K562 treated with DMSO at 1 percent for 24 hours (cell line): ENCODE results near the gene RBMY1A1. TPM values are rescaled to one million over a fixed set of nuclear protein-coding genes. Genes with fewer than 3 reads are reported as not detected.

Experiments used
- total RNA-seq: library from RNA; unstranded; fragments of 300-600 nt; gene quantifications from 2 replicates; pipeline ENCODE4 v1.2.3, GENCODE V29; 2022; ENCODE audit warnings: low read depth; ENCODE audit not compliant: insufficient read depth

RBMY1A1 gene
- not detected in 2 replicates for total RNA-seq

GRCh38 chrY:21534579-21534978 lies at the start of gene RBMY1A1:
Gene RBMY1A1 (plus strand): TSS chrY:21534879. CDS start chrY:21536892, 2,013 bp downstream.

GRCh38 chrY:21511038-21511437 lies 23.6 kb upstream of the RBMY1A1 start, which contains the start of gene RBMY1B:
Gene RBMY1B (plus strand): TSS chrY:21511338. CDS start chrY:21513351, 2,013 bp downstream.

Other genes with a start within 250 kb of the RBMY1A1 start
- gene RBMY1B, start 23.5 kb upstream of the RBMY1A1 start, total RNA-seq = not detected in 2 replicates